Epidermal melanocyte (primary cell): ENCODE measurements around the gene PACS1.

Source experiments
- DNase-seq: peaks from one replicate; pipeline ENCODE4 v3.0.0; 2011; ENCODE audit warnings: low spot score; ENCODE audit not compliant: insufficient read length

PACS1 gene

DNA sequence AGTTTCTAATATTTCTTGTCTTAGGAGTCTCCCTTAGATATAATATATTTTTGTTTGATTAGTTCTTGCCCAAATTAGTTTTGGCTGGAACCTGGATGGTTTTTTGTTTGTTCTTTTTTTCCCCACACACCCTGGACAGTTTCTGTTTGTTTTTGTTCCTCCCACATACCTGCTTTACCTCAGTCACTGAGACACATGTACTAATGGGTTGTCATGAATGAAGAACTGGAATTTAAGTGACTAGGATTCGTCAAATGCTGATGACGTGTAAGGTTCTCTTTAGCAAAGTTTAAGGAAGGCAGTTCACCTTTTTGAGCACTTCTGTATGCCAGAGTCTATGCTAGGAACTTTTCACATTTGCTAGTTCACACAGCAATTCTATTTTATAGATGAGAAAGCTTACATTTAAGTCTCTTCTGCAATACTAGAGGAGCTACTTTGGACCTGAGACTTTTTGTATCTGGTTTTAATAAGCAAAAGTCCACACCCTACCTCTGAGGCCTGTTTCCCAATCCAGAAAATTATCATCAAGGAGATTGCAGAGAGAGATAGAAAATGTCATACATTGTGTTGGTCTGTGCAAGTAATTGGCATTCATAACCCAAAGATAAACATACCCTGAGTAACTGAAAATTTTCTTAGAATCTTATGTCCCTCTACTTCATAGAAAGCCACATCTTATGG lies 111.7 kb downstream of the PACS1 start:
- DNase-seq, result no peak

DNA sequence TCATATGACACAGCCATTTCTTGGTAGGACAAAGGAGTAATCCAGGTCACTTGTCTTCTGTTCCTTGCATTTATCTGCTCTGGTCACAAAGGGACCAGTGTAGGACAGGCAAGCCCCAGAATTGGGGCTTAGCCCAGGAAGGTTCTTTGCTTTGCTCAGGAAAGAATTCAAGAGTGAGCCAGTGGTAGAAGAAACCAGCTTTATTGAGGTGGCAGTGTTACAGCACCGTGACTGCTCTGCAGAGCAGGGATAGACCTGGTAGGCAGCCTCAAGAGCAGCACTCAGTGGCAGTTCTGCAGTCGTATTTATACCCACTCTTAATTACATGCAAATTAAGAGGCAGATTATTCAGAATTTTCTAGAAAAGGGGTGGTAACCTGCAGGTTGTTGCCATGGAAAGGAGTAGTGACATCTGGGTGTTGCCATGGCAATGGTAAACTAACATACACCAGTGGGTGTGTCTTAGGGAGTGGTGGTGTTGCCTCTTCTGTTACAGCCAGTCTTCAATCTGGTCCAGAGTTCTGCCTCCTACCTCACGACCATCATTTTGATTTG lies 113.5 kb downstream of the PACS1 start:
- DNase-seq, result no peak

DNA sequence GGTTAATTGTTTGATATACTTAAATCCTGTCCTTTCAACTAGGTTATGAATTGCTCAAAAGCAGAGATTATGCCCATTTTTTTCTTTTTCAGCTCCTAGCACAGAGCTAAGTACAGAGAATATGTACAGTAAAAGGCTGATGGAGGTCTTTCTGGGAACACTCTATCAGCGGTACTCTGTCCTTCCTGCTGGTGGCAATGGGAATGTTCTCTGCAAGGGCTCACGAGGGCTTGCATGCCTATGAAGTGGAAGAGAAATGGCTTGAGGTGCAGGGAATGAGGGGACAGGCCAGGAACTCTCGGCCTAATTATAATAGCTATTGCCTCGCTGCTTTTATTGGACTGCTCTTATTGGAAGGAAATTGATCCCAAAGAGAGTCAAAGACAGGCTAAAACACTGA lies 114.7 kb downstream of the PACS1 start:
- no peak for DNase-seq

DNA sequence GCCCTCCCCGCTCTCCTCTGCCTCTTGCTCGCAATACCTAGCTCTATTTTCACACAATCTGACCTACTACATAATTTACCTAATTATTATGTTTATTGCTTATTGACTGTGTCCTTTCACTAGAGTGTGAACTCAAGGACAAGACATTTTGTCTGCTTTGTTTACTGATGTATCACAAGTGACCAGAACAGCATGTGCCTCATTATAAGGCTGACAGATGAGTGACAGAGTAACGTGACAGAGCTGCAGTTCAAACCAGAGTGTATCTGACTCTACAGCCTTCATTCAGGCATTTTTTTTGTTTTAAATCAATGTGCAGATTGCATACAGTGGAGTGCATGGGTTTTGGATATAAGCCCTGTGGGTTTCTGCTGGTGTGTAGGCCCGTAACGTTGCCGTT lies 116.4 kb downstream of the PACS1 start:
- DNase-seq, result no peak

DNA sequence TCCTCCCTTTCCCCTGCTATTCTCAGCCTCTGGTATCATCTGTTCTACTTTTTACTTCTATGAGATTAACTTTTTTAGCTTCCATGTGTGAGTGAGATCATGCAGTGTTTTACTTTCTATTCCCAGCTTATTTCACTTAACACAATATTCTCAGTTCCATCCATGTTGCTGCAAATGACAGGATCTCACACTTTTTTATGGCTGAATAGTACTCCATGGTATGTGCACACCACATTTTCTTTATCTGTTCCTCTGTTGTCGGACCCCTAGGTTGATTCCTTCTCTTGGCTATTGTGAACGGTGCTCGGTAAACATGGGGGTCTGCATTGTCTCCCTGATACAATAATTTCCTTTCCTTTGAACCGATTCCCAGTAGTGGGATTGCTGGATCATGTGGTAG lies 117.4 kb downstream of the PACS1 start:
- DNase-seq, result no peak

DNA sequence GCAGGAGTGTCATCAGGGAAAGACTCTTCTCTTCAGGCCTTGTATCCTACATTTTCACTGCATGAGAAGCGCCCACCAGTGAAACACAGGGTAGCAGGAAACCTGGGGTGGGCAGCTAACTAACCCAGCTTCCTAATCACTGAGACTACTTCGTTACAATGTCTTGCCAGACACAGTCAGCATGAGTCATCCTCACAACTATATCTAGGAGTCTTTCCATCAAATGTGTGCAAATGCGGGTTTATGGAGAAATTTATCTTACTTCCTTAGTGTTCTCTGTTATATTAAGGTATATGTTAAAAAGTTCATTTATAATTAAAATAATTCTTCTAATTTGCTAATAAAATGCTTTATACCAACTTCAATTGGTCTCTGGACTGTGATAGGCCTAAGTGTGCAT lies 118.5 kb downstream of the PACS1 start:
- no peak for DNase-seq

DNA sequence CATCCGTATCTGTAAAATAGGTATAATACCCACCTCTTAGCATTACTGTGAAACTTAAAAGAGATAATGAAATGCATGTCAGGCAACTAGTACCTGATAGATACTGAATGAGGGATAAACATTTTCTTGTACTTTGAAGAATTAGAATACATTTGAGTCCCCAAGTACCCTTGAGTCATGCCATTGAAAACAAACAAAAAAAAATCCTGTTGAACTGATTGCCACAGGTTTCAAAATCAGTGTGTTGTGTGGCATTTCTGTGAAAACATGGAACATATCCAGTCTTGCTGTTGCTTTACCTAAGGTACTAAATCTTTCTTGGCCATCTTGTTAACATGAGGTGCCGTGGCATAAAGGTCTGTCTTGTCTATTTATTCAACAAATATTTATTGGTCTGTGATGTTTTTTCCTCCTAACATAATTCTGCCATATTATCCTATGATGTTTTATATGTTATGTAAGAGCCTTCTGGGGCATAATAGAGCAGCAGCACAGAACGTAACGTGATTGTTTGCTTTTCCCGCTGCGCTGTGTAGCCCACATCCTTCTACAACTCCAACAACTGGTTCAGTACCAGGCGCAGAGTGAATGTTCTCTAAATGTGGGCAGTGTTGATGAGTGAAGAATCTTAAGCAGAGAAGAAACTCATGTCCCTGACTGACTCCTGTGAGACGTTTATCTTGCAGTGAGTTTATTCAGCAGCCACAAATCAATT lies 119.1 kb downstream of the PACS1 start:
- DNase-seq, result no peak

DNA sequence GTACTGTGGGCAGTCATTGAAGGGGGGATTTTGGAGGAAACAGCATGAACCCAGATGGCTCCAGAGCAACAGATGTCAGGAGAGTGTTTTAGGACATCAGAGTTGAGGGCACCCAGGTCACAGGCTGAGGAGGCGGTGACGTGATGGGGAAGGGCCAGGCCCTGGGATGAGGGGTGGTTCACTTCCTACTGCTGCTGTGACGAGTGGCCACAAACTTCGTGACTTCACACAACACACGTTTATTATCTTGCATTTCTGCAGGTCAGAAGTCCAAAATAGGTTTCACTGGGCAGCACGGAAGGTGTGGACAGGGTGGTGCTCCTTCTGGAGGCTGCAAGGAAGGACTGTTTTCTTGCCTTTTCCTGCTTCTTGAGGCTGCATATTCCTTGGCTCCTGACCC lies 120.7 kb downstream of the PACS1 start:
- DNase-seq, result no peak

DNA sequence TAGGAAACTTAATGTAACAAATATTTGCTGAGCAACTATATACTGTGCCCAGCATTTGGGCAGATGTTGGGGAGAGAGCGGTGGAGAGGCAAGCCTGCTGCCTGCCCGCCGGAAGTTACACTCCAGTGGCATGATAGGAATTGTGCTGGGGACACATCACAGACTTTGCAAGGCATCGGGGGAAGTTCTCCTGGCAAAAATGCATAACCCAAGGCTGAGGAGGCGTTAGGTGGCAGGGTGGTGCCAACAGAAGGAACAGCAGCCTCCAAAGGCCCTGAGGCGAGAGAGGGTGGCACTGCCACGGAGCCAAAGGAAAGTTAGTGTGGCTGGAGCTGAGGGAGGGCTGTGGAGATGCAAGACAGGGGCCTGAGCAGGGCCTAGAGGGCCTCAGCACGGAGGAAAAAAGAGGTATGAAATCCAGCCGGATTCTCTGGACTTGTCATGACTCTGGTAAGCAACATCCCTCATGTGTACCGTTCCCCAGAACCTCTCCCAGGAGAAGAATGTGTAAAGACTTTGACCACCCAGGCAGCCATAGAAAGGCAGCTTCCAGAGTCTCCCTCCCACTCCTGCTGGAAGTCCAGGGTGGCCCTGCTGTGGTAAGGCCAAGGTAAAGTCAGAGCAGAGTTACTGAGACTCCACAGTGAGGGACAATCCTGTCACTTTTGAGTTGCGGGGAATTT lies 122.2 kb downstream of the PACS1 start:
- no peak for DNase-seq

DNA sequence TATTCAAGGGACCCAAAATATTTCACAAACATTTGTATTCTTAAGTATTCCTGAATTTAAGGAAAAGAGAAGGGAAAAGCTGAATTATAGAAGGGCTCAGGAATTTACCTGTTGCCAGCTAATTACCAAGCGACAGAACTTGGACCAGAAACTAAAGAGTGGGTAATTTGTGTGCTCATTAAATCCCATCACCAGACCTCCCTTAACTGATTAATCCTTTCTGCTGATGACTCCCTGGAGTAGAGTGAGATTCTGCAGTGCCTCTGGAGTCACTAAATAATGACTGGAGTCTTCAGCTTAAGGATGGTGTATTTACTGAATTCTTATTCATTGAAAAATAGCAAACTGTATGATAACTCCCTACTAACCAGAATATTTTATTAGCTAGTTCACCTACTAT lies 124.3 kb downstream of the PACS1 start:
- DNase-seq, result no peak

DNA sequence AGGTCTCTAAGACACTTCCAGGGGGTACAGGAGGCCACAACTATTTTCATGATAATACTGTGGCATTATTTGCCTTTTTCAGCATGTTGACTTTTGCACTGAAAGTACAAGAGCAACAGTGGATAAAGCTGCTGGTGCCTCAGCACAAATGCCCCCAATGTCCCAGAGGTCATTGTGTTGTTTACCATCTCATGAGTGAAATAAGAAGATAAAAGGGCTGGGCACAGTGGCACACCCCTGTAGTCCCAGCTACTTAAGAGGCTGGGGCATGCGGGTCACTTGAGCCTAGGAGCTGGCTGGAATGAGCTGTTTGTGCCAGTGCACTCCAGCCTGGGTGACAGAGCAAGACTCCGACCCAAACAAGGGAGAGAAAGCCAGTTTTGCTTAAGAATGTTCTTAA lies 125.8 kb downstream of the PACS1 start:
- no peak for DNase-seq

DNA sequence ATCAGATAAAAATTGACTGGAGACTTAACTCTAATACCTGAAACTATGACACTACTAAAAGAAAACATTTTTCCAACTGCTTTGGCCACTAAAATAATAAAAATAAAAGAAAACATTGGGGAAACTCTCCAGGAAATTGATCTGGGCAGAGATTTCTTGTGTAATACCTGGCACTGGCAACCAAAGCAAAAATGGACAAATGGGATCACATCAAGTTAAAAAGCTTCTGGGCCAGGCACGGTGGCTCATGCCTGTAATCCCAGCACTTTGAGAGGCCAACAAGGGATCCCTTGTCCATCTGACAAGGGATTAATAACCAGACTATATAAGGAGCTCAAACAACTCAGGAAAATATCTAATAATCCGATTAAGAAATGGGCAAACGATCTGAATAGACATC lies 133.8 kb downstream of the PACS1 start:
- no peak for DNase-seq

DNA sequence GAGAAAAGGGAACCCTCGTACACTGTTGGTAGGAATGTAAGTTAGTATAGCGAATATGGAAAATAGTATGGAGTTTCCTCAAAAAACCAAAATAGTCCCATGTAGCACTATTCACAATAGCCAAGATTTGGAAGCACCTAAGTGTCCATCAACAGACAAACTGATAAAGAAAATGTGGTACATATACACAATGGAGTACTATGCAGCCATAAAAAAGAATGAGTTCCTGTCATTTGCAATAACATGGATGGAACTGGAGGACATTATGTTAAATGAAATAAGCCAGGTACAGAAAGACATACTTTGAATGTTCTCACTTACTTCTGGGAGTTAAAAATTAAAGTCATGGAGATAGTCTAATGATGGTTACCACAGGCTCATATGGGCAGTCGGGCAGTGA lies 134.3 kb downstream of the PACS1 start:
- DNase-seq, result no peak

DNA sequence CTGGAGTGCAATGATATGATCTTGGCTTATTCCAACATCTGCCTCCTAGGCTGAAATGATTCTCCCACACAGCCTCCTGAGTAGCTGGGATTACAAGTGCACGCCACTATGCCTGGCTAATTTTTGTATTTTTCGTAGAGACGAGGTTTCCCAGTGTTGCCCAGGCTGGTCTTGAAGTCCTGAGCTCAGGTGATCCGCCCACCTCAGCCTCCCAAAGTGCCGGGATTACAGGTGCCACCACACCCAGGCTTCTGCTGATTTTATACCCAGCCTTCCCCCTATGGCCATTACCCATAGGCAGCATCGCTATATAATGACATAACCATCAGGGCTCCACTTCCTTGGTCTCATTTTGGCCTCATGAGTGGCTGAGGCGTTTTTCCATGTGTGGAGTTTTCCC lies 137.7 kb downstream of the PACS1 start:
- DNase-seq, result no peak

DNA sequence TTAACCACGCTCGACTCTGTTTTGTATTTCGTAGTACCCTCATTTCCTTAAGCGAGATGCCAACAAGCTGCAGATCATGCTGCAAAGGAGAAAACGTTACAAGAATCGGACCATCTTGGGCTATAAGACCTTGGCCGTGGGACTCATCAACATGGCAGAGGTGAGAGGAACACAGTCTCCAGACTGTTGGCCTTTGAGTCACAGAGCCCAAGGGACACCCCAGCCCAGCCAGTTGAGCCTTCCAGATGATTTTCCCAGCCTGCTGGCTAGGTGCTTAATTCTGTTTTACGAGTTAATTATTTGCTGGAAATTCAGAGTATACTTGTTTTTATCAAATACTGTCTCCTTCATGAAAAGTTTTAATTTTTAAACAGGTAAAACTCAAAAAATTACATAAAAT lies 141.0 kb downstream of the PACS1 start:
- DNase-seq, result no peak

DNA sequence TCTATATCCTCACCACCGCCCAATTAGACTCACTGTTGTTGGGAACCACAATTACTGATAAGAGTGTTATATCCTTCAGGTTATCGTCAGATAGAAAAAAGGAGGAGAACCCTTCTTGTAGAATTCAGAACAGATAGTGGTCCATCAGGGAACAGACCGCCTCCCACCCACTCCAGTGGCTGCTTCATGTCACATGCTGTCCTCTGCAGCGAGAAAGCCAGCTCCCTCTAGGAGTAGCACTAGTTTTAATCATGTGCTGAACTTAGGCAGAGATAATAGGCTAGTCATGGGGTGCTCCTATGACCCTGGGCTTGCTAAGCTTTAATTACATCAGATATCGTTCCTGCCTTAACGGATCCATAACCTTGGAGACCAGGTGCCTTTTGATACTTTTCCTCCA lies 146.8 kb downstream of the PACS1 start:
- no peak for DNase-seq

DNA sequence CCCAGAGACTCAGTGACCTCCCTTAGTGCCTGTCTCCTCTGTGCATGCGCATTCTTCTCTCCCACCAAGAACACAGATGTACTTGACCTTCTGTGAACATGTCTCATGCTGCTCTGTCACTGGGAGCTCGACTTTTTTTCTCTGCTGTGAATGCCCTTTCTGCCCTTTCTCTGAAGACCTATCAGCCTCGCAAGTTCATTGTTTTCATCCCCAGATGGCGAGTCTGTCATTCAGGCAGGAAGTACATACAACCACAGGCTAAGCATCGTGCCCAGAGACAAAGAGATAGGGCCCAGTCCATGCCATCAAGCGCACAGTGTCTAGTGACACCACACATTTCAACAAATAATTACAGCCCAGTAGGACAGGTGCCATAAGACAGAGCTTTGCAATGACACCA lies 148.0 kb downstream of the PACS1 start:
- DNase-seq, result no peak

DNA sequence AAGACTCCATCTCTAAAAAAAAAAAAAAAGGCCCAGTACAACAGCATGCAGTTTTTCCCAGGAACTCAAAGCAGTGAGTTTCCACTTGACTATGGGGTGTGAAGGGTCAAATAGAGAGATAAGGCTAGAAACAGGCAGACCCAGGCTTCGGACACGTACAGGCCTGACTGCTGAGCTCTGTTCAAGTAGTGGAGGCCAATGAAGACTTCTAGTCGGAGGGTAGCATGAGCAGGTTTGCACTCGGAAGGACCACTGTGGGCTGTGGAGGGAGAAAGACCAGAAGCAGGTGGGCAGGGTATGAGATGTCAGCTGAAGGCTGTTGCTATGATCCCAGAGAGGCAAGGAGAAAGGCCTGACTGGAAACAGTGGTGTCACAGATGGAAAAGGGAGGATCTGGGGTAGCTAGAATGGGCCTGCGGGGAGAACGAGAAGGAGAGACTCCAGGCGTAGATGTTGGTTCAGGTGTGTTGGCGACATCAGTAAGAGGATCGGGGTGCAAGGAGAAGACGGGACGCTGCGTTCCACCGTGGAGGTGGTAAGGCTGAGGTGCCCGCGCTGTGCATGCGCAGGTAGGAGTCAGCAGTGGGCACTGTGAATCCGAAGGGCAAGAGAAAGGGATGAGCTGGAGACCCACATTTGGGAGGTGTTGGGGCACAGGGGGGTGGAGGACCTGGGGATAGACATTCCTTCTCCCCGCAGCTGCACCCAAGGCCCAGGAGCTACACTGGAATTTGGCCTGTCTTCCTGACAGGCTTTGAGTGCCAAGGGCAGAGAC lies 149.0 kb downstream of the PACS1 start:
- no peak for DNase-seq

DNA sequence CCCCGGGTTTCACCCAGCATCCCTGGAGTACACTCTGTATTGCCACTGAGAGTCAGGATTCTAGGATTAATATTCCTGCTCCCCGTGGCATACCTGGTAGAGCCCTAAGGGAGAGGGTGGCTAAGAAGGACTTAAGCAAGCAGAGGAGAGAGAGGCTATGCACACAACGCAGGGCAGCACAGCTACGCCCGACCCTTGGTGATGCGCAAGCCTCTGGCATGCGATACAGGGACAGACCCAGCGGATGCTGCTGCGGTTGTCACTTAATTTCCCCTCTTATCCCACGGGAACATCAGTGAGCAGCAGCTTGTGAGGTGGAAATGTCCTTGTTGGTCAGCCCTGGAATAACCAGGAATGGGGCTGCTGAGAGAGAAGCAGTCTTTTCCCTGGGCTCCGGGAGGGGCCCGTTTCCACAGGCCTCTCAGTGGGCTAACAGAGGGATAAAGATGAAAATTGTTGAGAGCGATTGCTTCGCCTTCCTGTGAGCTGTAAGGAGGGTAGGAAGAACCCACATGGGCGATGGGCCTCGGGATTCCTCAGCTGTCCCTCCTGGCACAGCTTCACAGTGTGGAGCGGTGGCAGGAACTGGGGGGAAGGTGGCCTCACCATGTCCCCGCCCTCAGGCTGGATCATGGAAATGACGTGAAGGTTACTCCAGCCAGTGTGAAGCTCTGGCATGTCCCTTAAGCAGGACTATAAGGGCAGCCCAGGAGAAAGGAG lies 149.9 kb downstream of the PACS1 start:
- DNase-seq, result no peak

DNA sequence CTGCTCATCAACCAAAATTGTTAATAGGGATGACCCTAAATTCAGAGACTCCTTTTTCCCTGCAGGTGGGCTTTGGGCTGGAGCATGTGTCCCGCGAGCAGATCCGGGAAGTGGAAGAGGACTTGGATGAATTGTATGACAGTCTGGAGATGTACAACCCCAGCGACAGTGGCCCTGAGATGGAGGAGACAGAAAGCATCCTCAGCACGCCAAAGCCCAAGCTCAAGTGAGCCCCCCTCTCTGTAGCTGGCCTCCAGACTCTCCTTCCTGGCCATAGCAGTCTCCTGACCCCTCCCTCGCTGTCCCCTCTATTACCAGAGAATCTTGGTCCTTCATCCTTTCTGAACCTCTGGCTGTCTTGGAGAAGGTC lies 150.5 kb downstream of the PACS1 start:
- DNase-seq, result no peak

DNA sequence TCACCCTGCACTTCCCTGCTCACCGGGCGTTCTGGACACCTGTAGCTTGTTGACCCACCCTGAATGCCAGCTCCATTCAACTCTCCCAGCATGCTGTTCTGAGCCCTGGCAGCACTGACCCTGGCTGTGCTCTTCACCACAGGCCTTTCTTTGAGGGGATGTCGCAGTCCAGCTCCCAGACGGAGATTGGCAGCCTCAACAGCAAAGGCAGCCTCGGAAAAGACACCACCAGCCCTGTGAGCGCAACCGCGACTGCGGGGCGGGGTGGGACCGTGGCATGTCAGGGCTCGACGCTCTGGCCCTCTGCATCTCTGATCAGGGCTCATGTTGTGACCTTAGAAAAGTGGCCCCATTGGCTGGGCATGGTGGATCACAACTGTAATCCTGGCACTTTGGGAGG lies 150.9 kb downstream of the PACS1 start:
- no peak for DNase-seq
